Stomach (tissue), 4 donors: ENCODE measurements around the gene GPX6.

Experiments used
- CTCF ChIP-seq, 7 experiments: fragments of 450-650 bp in 4 of 7; fragments of 200-600 bp in 3 of 7; sonication (generic) in 3 of 7; IDR thresholded peaks; one replicate each; pipeline ENCODE4 v1.5.1; 2016 to 2019; ENCODE audit warnings: antibody characterized with exemption in 7 of 7, control low read depth in 2 of 7, mild to moderate bottlenecking in 1 of 7
- EP300 ChIP-seq: sonication (generic); formaldehyde crosslinking; IDR thresholded peaks from one replicate; pipeline ENCODE4 v1.6.1; 2017; ENCODE audit warnings: antibody characterized with exemption
- POLR2A ChIP-seq, 4 donors: fragments of 450-650 bp; IDR thresholded peaks; one replicate each; pipeline ENCODE4 v1.6.1; 2016; ENCODE audit warnings: antibody characterized with exemption in 4 of 4, control low read depth in 2 of 4, mild to moderate bottlenecking in 1 of 4, moderate library complexity in 1 of 4
- POLR2AphosphoS5 ChIP-seq, 3 donors: sonication (generic); formaldehyde crosslinking; IDR thresholded peaks; one replicate each; pipeline ENCODE4 v1.6.1; 2016; ENCODE audit warnings: antibody characterized with exemption in 3 of 3

GRCh38 chr6:28545955-28546354 lies 30.4 kb upstream of the GPX6 start:
- TF ChIP-seq POLR2AphosphoS5 (IDR thresholded peaks at IDR 0.05) = no peak
- TF ChIP-seq CTCF (IDR thresholded peaks at IDR 0.05) = no peak
- TF ChIP-seq POLR2A (IDR thresholded peaks at IDR 0.05) = no peak
- no peak for TF ChIP-seq EP300
